ENCODE data around the gene CAB39L. TPM values are rescaled to one million over a fixed set of nuclear protein-coding genes. Genes with fewer than 3 reads are reported as not detected.

CAB39L gene
- polyA plus RNA-seq, 1 donor (not counting 4 experiments of a cell fraction or from before 2014, with no cell fraction given), result 10.1 TPM

GRCh38 chr13:49279885-49280284 is 164.0 kb downstream of the CAB39L start:
- Histone ChIP-seq H3K36me3 (ENCODE audit: control insufficient read depth in 2 of 2, extremely low read depth in 1 of 2, insufficient read depth in 2 of 2, low read length in 2 of 2) (no peaks in the 10 kb centered on the region), H3K9me3 (ENCODE audit: control insufficient read depth, low read depth, low read length) (no peaks in the 10 kb centered on the region), H4K20me1 (ENCODE audit: control insufficient read depth, extremely low read depth, insufficient read depth, low read length) (no peaks in the 10 kb centered on the region), H3K79me2 (ENCODE audit: control insufficient read depth, insufficient read depth, low read length) (no peaks in the 10 kb centered on the region), H3K27me3 (ENCODE audit: control insufficient read depth, extremely low read depth, insufficient read depth, low read length) (no peaks in the 10 kb centered on the region), H3K4me3 (ENCODE audit: control insufficient read depth in 2 of 3, extremely low read depth in 1 of 3, insufficient read depth in 2 of 3, low read depth in 1 of 3, low read length in 3 of 3) (no peak overlapping the region), H2AFZ (ENCODE audit: control insufficient read depth, low read length) (no peak overlapping the region), H3K4me1 (ENCODE audit: control insufficient read depth, extremely low read depth, insufficient read depth, low read length) (no peaks in the 10 kb centered on the region), H3K9me1 (ENCODE audit: control insufficient read depth, extremely low read depth, insufficient read depth, low read length) (no peaks in the 10 kb centered on the region), H3K27ac (ENCODE audit: control insufficient read depth, insufficient read depth, low read length) (no peak overlapping the region), H3K4me2 (ENCODE audit: control insufficient read depth, extremely low read depth, insufficient read depth, low read depth, low read length) (no peak overlapping the region), H3K9ac (ENCODE audit: control insufficient read depth, extremely low read depth, insufficient read depth, low read length) (no peak overlapping the region)
- FAIRE-seq (no peak), DNase-seq (ENCODE audit: low read depth, low spot score) (no peak)
- dilution Hi-C loops (cut with MboI; ENCODE audit: extremely low pct_ligation_motif_present, low sequenced_read_pairs), result no loop called here
- TF ChIP-seq CTCF (optimal IDR thresholded peaks at IDR 0.05 in 1 of 3, IDR thresholded peaks at IDR 0.05 in 1 of 3, conservative IDR thresholded peaks at IDR 0.05 in 1 of 3; ENCODE audit: extremely low read depth in 1 of 3, insufficient read depth in 2 of 3, low read length in 3 of 3) (no peak), EZH2 (IDR thresholded peaks at IDR 0.05; ENCODE audit: low read length) (no peak)

- Histone ChIP-seq H3K4me2 (ENCODE audit: control insufficient read depth, extremely low read depth, insufficient read depth, low read depth, low read length) (no peak overlapping the region), H3K9ac (ENCODE audit: control insufficient read depth, extremely low read depth, insufficient read depth, low read length) (no peak overlapping the region), H3K79me2 (ENCODE audit: control insufficient read depth, insufficient read depth, low read length) (no peaks in the 10 kb centered on the region), H3K9me1 (ENCODE audit: control insufficient read depth, extremely low read depth, insufficient read depth, low read length) (no peaks in the 10 kb centered on the region), H3K9me3 (ENCODE audit: control insufficient read depth, low read depth, low read length) (no peaks in the 10 kb centered on the region), H3K36me3 (ENCODE audit: control insufficient read depth in 2 of 2, extremely low read depth in 1 of 2, insufficient read depth in 2 of 2, low read length in 2 of 2) (no peaks in the 10 kb centered on the region), H3K27ac (ENCODE audit: control insufficient read depth, insufficient read depth, low read length) (no peak overlapping the region), H2AFZ (ENCODE audit: control insufficient read depth, low read length) (no peak overlapping the region), H3K4me1 (ENCODE audit: control insufficient read depth, extremely low read depth, insufficient read depth, low read length) (no peaks in the 10 kb centered on the region), H3K4me3 (ENCODE audit: control insufficient read depth in 2 of 3, extremely low read depth in 1 of 3, insufficient read depth in 2 of 3, low read depth in 1 of 3, low read length in 3 of 3) (no peak overlapping the region), H4K20me1 (ENCODE audit: control insufficient read depth, extremely low read depth, insufficient read depth, low read length) (no peaks in the 10 kb centered on the region), H3K27me3 (ENCODE audit: control insufficient read depth, extremely low read depth, insufficient read depth, low read length) (no peaks in the 10 kb centered on the region)
- dilution Hi-C loops (cut with MboI; ENCODE audit: extremely low pct_ligation_motif_present, low sequenced_read_pairs), result no loop called here
- FAIRE-seq (no peak), DNase-seq (ENCODE audit: low read depth, low spot score) (no peak)
- TF ChIP-seq EZH2 (IDR thresholded peaks at IDR 0.05; ENCODE audit: low read length) (no peak), CTCF (optimal IDR thresholded peaks at IDR 0.05 in 1 of 3, IDR thresholded peaks at IDR 0.05 in 1 of 3, conservative IDR thresholded peaks at IDR 0.05 in 1 of 3; ENCODE audit: extremely low read depth in 1 of 3, insufficient read depth in 2 of 3, low read length in 3 of 3) (no peak)
These were observed 164.8 kb downstream of the CAB39L start for GRCh38 chr13:49279112-49279511.

All from keratinocyte (primary cell).